K562 (cell line): ENCODE measurements around the gene CACNA1E. TPM values are rescaled to one million over a fixed set of nuclear protein-coding genes. Genes with fewer than 3 reads are reported as not detected.

Experiments
- BCOR ChIP-seq: fragments of 450-650 bp; IDR thresholded peaks from 2 replicates; pipeline ENCODE4 v1.6.1; 2016
- COPS2 ChIP-seq: fragments of 450-650 bp; conservative IDR thresholded peaks from 2 replicates; pipeline ENCODE4 v1.6.1; 2016; ENCODE audit warnings: mild to moderate bottlenecking, moderate library complexity
- NFE2 ChIP-seq: IDR thresholded peaks from 2 replicates; pipeline ENCODE4 v1.6.1; 2014; ENCODE audit warnings: antibody characterized with exemption, low read depth
- PCBP1 ChIP-seq: fragments of 200-400 bp; formaldehyde crosslinking; IDR thresholded peaks from 2 replicates; pipeline ENCODE4 v1.6.1; 2018; ENCODE audit warnings: mild to moderate bottlenecking, low read depth, low read length; ENCODE audit not compliant: poor library complexity, severe bottlenecking
- SMAD2 ChIP-seq: fragments of 150-350 bp; IDR thresholded peaks from 2 replicates; pipeline ENCODE4 v1.6.1; 2014; ENCODE audit warnings: low read depth, mild to moderate bottlenecking, low read length
- THRAP3 ChIP-seq: fragments of 450-650 bp; IDR thresholded peaks from 2 replicates; pipeline ENCODE4 v1.6.1; 2016; ENCODE audit warnings: mild to moderate bottlenecking, inconsistent platforms, borderline replicate concordance
- ZNF224 ChIP-seq: sonication (generic); formaldehyde crosslinking; IDR thresholded peaks from 2 replicates; pipeline ENCODE4 v1.8.0; 2022; ENCODE audit warnings: mild to moderate bottlenecking, missing genetic modification reagents
- polyA plus RNA-seq, 8 experiments: library from polyadenylated mRNA; depleted of rRNA in 4 of 8; stranded (reverse) in 5 of 8; unstranded in 3 of 8; fragments of >200 nt; fragmentation: Nextera tagmentation in 2 of 8; fragmentation: Illumina TruSeq in 1 of 8; extraction: Ambion mirVana in 2 of 8; extraction: Trizol in 1 of 8; gene quantifications; 2 replicates each; pipeline versions ENCODE4 v1.2.1 to v1.2.3, GENCODE V29; 2011 to 2014; ENCODE audit warnings: inconsistent platforms in 1 of 8, missing spikeins in 1 of 8
- total RNA-seq, 7 experiments: library from RNA; depleted of rRNA in 6 of 7; stranded (reverse); fragments of >200 nt in 6 of 7; fragmentation: Illumina TruSeq in 2 of 7; extraction: Trizol in 2 of 7; gene quantifications; 2 replicates each; pipeline versions ENCODE4 v1.2.1 to v1.2.3, GENCODE V29; 2011 to 2021; ENCODE audit warnings: low replicate concordance in 1 of 7
- TF ChIP-seq, protein P1 (sequence below): sonication (generic); formaldehyde crosslinking; IDR thresholded peaks from 2 replicates; pipeline ENCODE4 v1.8.1; 2023; ENCODE audit warnings: mild to moderate bottlenecking, missing genetic modification reagents
- TF ChIP-seq, protein P2 (sequence below): fragments of 450-650 bp; IDR thresholded peaks from 2 replicates; pipeline ENCODE4 v1.6.1; 2014; ENCODE audit warnings: low read depth, mild to moderate bottlenecking, moderate library complexity, borderline replicate concordance

The CACNA1E gene
- total and polyA plus RNA-seq, 9 of the 15 experiments (the other 6 are each of a cell fraction or from before 2014, with no cell fraction given): under 0.01 to 0.04 TPM; not detected in 7

DNA sequence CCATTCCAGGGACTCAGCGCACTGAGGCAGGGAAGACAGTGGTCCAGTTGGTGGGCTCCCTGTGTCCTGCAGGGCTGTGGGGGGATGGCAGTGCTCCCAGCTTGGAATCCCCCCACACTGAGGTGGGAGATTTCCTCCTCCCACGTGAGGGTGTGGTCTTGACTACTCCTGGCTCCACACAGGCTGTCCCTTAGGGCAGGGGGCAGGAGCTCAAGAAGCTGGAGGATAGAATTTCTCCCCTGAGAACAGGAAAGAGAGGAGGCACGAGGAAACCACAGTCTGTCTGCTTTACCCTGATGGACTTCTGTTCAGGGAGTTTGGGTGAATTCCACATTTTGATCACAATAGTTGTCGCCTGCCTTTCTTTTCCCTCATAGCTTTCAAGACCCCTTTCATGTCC lies 62.1 kb downstream of the CACNA1E start (continued):
- TF ChIP-seq, protein P1, sequence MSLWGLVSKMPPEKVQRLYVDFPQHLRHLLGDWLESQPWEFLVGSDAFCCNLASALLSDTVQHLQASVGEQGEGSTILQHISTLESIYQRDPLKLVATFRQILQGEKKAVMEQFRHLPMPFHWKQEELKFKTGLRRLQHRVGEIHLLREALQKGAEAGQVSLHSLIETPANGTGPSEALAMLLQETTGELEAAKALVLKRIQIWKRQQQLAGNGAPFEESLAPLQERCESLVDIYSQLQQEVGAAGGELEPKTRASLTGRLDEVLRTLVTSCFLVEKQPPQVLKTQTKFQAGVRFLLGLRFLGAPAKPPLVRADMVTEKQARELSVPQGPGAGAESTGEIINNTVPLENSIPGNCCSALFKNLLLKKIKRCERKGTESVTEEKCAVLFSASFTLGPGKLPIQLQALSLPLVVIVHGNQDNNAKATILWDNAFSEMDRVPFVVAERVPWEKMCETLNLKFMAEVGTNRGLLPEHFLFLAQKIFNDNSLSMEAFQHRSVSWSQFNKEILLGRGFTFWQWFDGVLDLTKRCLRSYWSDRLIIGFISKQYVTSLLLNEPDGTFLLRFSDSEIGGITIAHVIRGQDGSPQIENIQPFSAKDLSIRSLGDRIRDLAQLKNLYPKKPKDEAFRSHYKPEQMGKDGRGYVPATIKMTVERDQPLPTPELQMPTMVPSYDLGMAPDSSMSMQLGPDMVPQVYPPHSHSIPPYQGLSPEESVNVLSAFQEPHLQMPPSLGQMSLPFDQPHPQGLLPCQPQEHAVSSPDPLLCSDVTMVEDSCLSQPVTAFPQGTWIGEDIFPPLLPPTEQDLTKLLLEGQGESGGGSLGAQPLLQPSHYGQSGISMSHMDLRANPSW (CRISPR knock-in tag): no peak
- TF ChIP-seq COPS2 (no peak), THRAP3 (no peak), NFE2 (no peak), PCBP1 (no peak), SMAD2 (no peak), BCOR (no peak), ZNF224 (CRISPR knock-in tag) (no peak)
- TF ChIP-seq, protein P2, sequence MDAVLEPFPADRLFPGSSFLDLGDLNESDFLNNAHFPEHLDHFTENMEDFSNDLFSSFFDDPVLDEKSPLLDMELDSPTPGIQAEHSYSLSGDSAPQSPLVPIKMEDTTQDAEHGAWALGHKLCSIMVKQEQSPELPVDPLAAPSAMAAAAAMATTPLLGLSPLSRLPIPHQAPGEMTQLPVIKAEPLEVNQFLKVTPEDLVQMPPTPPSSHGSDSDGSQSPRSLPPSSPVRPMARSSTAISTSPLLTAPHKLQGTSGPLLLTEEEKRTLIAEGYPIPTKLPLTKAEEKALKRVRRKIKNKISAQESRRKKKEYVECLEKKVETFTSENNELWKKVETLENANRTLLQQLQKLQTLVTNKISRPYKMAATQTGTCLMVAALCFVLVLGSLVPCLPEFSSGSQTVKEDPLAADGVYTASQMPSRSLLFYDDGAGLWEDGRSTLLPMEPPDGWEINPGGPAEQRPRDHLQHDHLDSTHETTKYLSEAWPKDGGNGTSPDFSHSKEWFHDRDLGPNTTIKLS: no peak
